Measurements from ENCODE around the gene TMCO2.

Gene TMCO2

DNA sequence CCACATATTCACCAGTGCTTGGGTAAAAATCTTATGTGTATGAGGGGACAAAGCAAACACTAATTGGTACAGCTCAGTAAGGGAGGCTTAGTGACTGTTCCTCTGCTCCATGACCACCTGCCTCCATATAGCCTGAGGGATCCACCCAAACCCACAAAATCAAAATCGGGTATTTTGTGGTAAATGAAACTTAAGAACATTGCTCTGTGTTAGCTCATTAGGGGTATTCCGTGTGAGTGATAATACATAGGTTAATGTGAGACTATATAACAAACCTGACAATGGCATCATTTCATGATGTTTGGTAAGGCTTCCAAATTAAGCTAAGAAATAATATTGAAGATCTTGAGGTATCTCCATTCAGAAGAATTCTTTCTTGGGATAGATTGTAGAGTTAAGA is 43.6 kb downstream of the TMCO2 start:
- Histone ChIP-seq H3K27me3 (ENCODE audit: control insufficient read depth, low read length) (no peaks in the 10 kb centered on the region), H3K79me2 (ENCODE audit: control insufficient read depth, low read length) (no peaks in the 10 kb centered on the region), H3K36me3 (ENCODE audit: control insufficient read depth, low read length) (peaks cover 50% of the 10 kb centered on the region), H3K4me2 (ENCODE audit: low read length) (no peak overlapping the region), H3K4me1 (ENCODE audit: control insufficient read depth, low read length) (0 out of 2 replicates have a peak, but pooled peaks cover 5% of the 10 kb centered on the region), H3K9me3 (ENCODE audit: control insufficient read depth, insufficient read depth, low read length) (no peaks in the 10 kb centered on the region), H3K9me2 (replicated peaks; ENCODE audit: control insufficient read depth, low read length) (no peaks in the 10 kb centered on the region), H3K27ac (ENCODE audit: low read depth, low read length) (no peak overlapping the region), H3F3A (ENCODE audit: control insufficient read depth, insufficient read depth) (peaks cover 3% of the 10 kb centered on the region; the same call in 1 of the 2 replicates), H4K20me1 (ENCODE audit: control insufficient read depth, insufficient read depth, low read depth, low read length) (no peaks in the 10 kb centered on the region), H3K4me3 (ENCODE audit: low read length) (no peak overlapping the region)
- TF ChIP-seq, protein P1, sequence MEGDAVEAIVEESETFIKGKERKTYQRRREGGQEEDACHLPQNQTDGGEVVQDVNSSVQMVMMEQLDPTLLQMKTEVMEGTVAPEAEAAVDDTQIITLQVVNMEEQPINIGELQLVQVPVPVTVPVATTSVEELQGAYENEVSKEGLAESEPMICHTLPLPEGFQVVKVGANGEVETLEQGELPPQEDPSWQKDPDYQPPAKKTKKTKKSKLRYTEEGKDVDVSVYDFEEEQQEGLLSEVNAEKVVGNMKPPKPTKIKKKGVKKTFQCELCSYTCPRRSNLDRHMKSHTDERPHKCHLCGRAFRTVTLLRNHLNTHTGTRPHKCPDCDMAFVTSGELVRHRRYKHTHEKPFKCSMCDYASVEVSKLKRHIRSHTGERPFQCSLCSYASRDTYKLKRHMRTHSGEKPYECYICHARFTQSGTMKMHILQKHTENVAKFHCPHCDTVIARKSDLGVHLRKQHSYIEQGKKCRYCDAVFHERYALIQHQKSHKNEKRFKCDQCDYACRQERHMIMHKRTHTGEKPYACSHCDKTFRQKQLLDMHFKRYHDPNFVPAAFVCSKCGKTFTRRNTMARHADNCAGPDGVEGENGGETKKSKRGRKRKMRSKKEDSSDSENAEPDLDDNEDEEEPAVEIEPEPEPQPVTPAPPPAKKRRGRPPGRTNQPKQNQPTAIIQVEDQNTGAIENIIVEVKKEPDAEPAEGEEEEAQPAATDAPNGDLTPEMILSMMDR (IDR thresholded peaks at IDR 0.05; ENCODE audit: low read depth, low read length, poor library complexity, severe bottlenecking), result no peak
- no peak for TF ChIP-seq EZH2phosphoT487 (IDR thresholded peaks at IDR 0.05; ENCODE audit: borderline replicate concordance, low read length)

DNA sequence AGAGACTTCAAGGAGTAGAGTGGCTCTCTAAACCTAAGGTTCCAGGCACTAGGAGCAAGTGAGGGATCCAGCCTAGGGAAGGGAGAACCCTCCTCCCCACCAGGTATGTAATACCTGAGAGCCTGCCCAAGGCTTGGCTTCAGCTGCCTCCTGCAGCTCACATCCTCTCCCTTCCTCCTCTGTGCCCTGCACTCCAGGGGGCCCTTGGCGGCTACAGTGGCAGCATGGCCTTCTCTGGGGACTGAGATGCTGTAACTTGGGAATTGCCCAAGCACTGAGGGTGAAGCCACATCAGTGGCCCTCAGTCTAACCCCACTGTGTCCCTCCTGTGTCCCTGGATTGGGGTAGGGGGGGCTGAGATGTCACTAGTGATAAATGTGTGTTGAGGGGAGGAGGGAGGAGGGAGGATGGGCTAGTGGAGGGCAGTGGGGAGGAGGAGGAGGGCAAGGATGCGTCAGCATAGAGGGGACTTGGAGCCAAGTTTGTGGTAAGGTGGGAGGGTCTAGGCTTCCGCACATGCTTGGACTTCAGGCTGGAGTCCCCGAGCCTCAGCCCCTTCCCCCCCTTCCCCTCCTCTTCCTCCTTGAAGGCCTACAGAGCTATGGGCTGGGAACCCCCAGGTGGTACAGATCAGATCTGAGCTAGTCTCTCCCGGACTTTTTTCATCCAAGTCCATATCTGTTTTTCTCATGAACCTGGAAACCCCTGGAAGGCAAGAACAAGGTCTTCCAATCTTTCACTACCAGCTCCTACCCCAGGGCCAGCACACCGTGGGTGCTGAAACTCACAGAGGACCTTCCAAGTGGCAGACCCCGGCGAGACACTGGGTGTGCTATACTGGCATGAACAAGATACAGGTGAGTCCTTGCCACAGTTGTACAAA is 51.9 kb downstream of the TMCO2 start:
- Histone ChIP-seq H3K27ac (ENCODE audit: low read depth, low read length) (no peak overlapping the region), H3K9me3 (ENCODE audit: control insufficient read depth, insufficient read depth, low read length) (no peaks in the 10 kb centered on the region), H3K4me1 (ENCODE audit: control insufficient read depth, low read length) (no peaks in the 10 kb centered on the region), H3K4me2 (ENCODE audit: low read length) (no peak overlapping the region), H3K9me2 (replicated peaks; ENCODE audit: control insufficient read depth, low read length) (no peaks in the 10 kb centered on the region), H3K36me3 (ENCODE audit: control insufficient read depth, low read length) (no peaks in the 10 kb centered on the region), H3K79me2 (ENCODE audit: control insufficient read depth, low read length) (no peaks in the 10 kb centered on the region), H3K27me3 (ENCODE audit: control insufficient read depth, low read length) (peaks cover 10% of the 10 kb centered on the region), H4K20me1 (ENCODE audit: control insufficient read depth, insufficient read depth, low read depth, low read length) (no peaks in the 10 kb centered on the region), H3F3A (ENCODE audit: control insufficient read depth, insufficient read depth) (no peaks in the 10 kb centered on the region), H3K4me3 (ENCODE audit: low read length) (no peak overlapping the region)
- TF ChIP-seq, protein P1 (IDR thresholded peaks at IDR 0.05; ENCODE audit: low read depth, low read length, poor library complexity, severe bottlenecking), result no peak
- TF ChIP-seq EZH2phosphoT487 (IDR thresholded peaks at IDR 0.05; ENCODE audit: borderline replicate concordance, low read length), result no peak

GRCh38 chr1:40300249-40300567 is 52.5 kb downstream of the TMCO2 start:
- H4K20me1 ChIP-seq (ENCODE audit: control insufficient read depth, insufficient read depth, low read depth, low read length), result no peaks in the 10 kb centered on the region

More at GRCh38 chr1:40300249-40300567, 52.5 kb downstream of the TMCO2 start:
- H3K4me1 ChIP-seq (ENCODE audit: control insufficient read depth, low read length), result no peaks in the 10 kb centered on the region
- H3K9me3 ChIP-seq (ENCODE audit: control insufficient read depth, insufficient read depth, low read length), result no peaks in the 10 kb centered on the region
- H3K4me3 ChIP-seq (ENCODE audit: low read length), result no peak overlapping the region
- peaks cover 10% of the 10 kb centered on the region for H3K27me3 ChIP-seq (ENCODE audit: control insufficient read depth, low read length)
- H3K9me2 ChIP-seq (replicated peaks; ENCODE audit: control insufficient read depth, low read length), result no peaks in the 10 kb centered on the region
- no peaks in the 10 kb centered on the region for H3F3A ChIP-seq (ENCODE audit: control insufficient read depth, insufficient read depth)
- H3K27ac ChIP-seq (ENCODE audit: low read depth, low read length), result no peak overlapping the region
- no peaks in the 10 kb centered on the region for H3K79me2 ChIP-seq (ENCODE audit: control insufficient read depth, low read length)
- no peak for TF ChIP-seq EZH2phosphoT487 (IDR thresholded peaks at IDR 0.05; ENCODE audit: borderline replicate concordance, low read length)
- TF ChIP-seq, protein P1 (IDR thresholded peaks at IDR 0.05; ENCODE audit: low read depth, low read length, poor library complexity, severe bottlenecking), result no peak
- no peaks in the 10 kb centered on the region for H3K36me3 ChIP-seq (ENCODE audit: control insufficient read depth, low read length)
- no peak overlapping the region for H3K4me2 ChIP-seq (ENCODE audit: low read length)
